ENCODE measurements around the gene CKAP5.

Gene CKAP5

DNA sequence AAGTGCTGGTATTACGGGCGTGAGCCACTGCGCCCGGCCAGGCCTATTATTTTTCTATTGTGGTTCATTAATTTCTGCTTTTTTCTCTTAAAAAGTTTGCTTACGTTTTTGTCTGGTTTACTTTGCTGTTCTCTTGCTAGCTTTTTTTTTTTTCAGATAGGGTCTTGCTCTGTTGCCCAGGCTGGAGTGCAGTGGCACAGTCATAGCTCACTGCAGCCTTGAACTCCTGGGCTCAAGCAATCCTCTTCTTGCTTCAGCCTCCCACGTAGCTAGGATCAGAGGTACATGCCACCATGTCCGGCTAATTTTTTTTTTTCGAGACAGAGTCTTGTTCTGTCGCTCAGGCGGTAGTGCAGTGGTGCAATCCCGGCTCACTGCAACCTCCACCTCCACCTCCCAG lies 108.4 kb downstream of the CKAP5 start:
- Histone ChIP-seq H3K4me3 (ENCODE audit: low read length) (no peak overlapping the region), H3K9ac (ENCODE audit: low read depth, low read length) (no peak overlapping the region), H3K27me3 (ENCODE audit: control insufficient read depth, insufficient read depth, low read length) (no peaks in the 10 kb centered on the region), H3K36me3 (ENCODE audit: insufficient read depth, low read length) (peaks cover 27% of the 10 kb centered on the region), H3K4me2 (ENCODE audit: low read length) (no peak overlapping the region), H3K9me3 (replicated peaks; ENCODE audit: low read length) (no peaks in the 10 kb centered on the region), H3K4me1 (ENCODE audit: control insufficient read depth, insufficient read depth, low read length) (no peaks in the 10 kb centered on the region)

DNA sequence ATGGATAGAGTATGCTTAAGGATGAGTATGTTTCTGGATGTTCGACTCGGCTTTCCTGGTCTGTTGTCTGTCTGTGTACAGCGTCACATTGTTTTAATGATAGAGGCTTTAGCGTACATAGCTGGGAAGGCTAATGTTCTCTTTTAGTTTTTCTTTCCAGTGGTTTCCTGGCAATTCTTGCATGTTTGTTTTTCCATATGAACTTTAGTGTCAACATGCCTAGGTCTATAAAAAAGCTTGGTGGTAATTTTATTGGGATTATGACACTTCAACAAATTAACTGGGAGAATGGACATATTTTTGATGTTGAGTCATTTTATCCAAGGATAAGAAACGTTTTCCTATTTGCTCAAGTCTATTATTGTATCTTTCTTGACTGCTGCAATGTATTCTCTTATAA lies 109.5 kb downstream of the CKAP5 start:
- Histone ChIP-seq H3K36me3 (ENCODE audit: insufficient read depth, low read length) (peaks cover 17% of the 10 kb centered on the region), H3K4me3 (ENCODE audit: low read length) (no peak overlapping the region), H3K9me3 (replicated peaks; ENCODE audit: low read length) (no peaks in the 10 kb centered on the region), H3K4me2 (ENCODE audit: low read length) (no peak overlapping the region), H3K4me1 (ENCODE audit: control insufficient read depth, insufficient read depth, low read length) (no peaks in the 10 kb centered on the region), H3K27me3 (ENCODE audit: control insufficient read depth, insufficient read depth, low read length) (no peaks in the 10 kb centered on the region), H3K9ac (ENCODE audit: low read depth, low read length) (no peak overlapping the region)

DNA sequence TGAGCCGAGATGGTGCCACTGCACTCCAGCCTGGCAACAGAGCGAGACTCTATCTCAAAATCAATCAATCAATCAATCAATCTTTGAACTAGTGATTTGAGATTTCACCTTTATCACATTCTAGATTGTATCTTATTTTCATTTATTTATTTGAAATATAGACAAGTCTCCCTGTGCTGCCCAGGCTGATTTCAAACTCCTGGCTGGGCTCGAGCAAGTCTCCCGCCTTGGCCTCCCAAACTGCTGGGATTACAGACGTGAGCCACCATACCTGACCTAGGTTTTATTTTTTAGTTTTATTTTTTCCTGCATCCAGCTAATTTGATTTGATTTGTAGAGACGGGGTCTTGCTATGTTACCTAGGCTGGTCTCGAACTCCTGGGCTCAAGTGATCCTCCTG lies 109.9 kb downstream of the CKAP5 start:
- Histone ChIP-seq H3K4me2 (ENCODE audit: low read length) (no peak overlapping the region), H3K27me3 (ENCODE audit: control insufficient read depth, insufficient read depth, low read length) (no peaks in the 10 kb centered on the region), H3K9ac (ENCODE audit: low read depth, low read length) (no peak overlapping the region), H3K9me3 (replicated peaks; ENCODE audit: low read length) (no peaks in the 10 kb centered on the region), H3K4me3 (ENCODE audit: low read length) (no peak overlapping the region), H3K4me1 (ENCODE audit: control insufficient read depth, insufficient read depth, low read length) (no peaks in the 10 kb centered on the region), H3K36me3 (ENCODE audit: insufficient read depth, low read length) (peaks cover 12% of the 10 kb centered on the region)

DNA sequence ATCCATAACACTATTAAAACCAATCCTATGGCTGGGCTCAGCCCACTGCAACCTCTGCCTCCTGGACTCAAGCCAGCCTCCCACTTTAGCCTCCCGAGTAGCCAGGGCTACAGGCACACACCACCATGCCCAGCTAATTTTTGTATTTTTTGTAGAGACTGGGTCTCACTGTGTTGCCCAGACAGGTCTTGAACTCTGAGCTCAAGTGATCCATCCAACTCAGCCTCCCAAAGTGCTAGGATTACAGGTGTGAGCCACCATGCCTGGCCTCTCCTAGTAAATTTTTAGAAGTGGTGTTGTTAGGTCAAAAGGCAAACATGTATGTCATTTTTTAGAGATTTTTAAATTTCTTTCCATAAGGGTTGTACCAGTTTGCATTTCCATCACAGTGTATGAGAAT lies 112.8 kb downstream of the CKAP5 start:
- Histone ChIP-seq H3K4me1 (ENCODE audit: control insufficient read depth, insufficient read depth, low read length) (no peaks in the 10 kb centered on the region), H3K9me3 (replicated peaks; ENCODE audit: low read length) (no peaks in the 10 kb centered on the region), H3K27me3 (ENCODE audit: control insufficient read depth, insufficient read depth, low read length) (no peaks in the 10 kb centered on the region), H3K9ac (ENCODE audit: low read depth, low read length) (no peak overlapping the region), H3K4me2 (ENCODE audit: low read length) (no peak overlapping the region), H3K36me3 (ENCODE audit: insufficient read depth, low read length) (no peaks in the 10 kb centered on the region), H3K4me3 (ENCODE audit: low read length) (no peak overlapping the region)

DNA sequence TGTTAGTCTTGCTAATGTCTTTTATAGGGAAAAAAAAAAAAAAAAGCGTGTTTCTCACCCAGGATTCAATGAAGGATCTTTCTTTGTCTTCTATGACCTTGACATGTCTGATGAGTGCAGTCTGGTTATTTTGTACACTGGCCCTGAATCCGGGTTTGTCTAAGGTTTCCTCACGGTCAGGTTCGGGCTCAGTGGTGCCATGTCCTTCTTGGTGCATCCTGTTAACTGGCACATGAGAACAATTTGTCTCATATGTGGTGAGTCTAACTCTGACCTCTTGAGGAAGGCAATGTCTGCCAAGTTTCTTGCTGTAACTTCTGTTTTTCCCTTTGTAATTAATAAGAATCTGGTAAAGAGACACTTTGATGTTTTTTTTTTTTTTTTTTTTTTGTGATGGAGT lies 114.5 kb downstream of the CKAP5 start:
- H3K9ac ChIP-seq (ENCODE audit: low read depth, low read length) = no peak overlapping the region
- H3K36me3 ChIP-seq (ENCODE audit: insufficient read depth, low read length) = no peaks in the 10 kb centered on the region
- no peaks in the 10 kb centered on the region for H3K4me1 ChIP-seq (ENCODE audit: control insufficient read depth, insufficient read depth, low read length)
- H3K4me2 ChIP-seq (ENCODE audit: low read length) = no peak overlapping the region
- H3K27me3 ChIP-seq (ENCODE audit: control insufficient read depth, insufficient read depth, low read length) = no peaks in the 10 kb centered on the region
- no peak overlapping the region for H3K4me3 ChIP-seq (ENCODE audit: low read length)
- H3K9me3 ChIP-seq (replicated peaks; ENCODE audit: low read length) = no peaks in the 10 kb centered on the region

DNA sequence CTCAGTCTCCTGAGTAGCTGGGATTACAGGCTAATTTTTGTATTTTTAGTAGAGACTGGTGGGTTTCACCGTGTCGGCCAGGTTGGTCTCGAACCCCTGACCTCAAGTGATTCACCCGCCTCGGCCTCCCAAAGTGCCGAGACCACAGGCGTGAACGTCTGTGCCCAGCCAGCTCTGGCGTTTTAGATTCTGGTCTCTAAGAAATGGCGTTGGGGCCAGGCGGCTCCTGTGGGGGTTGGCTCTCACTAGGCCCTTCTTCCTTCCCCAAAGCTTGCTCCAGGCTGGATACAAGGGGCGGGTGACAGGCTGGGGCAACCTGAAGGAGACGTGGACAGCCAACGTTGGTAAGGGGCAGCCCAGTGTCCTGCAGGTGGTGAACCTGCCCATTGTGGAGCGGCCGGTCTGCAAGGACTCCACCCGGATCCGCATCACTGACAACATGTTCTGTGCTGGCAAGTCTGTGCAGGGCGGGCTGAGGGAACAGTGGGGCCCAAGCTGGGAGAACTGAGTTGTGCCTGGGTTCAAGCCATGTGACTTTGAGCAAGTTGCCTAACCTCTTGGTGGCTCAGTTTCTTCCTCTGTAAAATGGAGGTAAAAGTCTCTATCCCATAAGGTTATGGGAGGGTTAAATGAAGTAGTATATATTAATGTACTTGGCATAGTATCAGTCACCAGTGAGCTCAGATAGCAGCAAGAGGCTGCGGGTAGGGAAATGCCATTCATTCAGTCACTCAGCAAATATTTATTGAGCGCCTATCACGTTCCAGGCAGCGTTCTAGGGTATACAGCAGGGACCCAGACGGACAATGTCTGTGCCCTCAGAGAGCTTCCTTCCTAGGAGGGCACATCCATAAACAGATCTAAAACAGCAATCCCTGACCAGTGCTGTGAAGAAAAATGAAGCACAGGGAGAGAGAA lies 116.7 kb downstream of the CKAP5 start:
- no peaks in the 10 kb centered on the region for H3K9me3 ChIP-seq (replicated peaks; ENCODE audit: low read length)
- no peaks in the 10 kb centered on the region for H3K36me3 ChIP-seq (ENCODE audit: insufficient read depth, low read length)
- no peaks in the 10 kb centered on the region for H3K4me1 ChIP-seq (ENCODE audit: control insufficient read depth, insufficient read depth, low read length)
- no peak overlapping the region for H3K4me3 ChIP-seq (ENCODE audit: low read length)
- no peaks in the 10 kb centered on the region for H3K27me3 ChIP-seq (ENCODE audit: control insufficient read depth, insufficient read depth, low read length)
- no peak overlapping the region for H3K9ac ChIP-seq (ENCODE audit: low read depth, low read length)
- no peak overlapping the region for H3K4me2 ChIP-seq (ENCODE audit: low read length)

DNA sequence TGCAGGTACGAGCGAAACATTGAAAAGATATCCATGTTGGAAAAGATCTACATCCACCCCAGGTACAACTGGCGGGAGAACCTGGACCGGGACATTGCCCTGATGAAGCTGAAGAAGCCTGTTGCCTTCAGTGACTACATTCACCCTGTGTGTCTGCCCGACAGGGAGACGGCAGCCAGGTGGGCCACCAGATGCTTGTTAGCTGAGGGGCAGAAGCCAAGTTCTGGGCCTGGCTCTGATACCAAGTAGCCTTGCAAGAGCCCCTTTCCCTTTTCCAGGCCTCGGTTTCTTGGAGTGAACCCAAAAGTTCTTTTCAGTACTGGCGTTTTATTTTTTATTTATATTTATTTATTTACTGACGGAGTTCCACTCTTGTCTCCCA lies 117.4 kb downstream of the CKAP5 start:
- Histone ChIP-seq H3K27me3 (ENCODE audit: control insufficient read depth, insufficient read depth, low read length) (no peaks in the 10 kb centered on the region), H3K9ac (ENCODE audit: low read depth, low read length) (no peak overlapping the region), H3K4me3 (ENCODE audit: low read length) (no peak overlapping the region), H3K4me2 (ENCODE audit: low read length) (no peak overlapping the region), H3K9me3 (replicated peaks; ENCODE audit: low read length) (no peaks in the 10 kb centered on the region), H3K4me1 (ENCODE audit: control insufficient read depth, insufficient read depth, low read length) (no peaks in the 10 kb centered on the region), H3K36me3 (ENCODE audit: insufficient read depth, low read length) (no peaks in the 10 kb centered on the region)

DNA sequence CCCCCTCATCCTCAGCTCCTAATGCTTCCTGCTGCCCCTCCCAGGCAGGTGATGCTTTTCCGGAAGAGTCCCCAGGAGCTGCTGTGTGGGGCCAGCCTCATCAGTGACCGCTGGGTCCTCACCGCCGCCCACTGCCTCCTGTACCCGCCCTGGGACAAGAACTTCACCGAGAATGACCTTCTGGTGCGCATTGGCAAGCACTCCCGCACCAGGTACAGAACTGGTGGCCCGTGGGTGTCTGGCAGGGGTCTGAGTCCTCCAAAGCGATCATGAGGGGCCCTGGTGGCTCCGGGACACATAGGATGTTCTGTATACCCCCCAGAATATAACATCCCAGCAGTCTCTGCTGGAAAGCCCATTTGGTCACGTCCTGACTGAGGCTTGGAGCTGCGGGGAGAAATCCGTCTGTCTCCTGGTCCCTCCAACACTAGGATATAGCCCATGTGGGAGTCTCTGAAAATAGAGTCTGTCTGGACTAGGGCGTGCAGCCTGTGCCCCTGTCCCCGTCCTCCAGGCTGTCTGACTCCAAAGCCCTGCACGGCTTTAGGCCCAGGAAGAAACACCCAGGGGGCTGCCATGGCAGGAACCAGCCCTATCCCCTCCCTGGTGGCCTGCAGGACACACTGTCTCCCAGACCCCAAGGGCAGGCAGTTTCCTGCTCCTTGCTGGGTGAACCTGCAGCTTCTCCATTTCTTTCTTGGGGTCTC lies 118.0 kb downstream of the CKAP5 start:
- H3K9me3 ChIP-seq (replicated peaks; ENCODE audit: low read length) = no peaks in the 10 kb centered on the region
- no peak overlapping the region for H3K4me3 ChIP-seq (ENCODE audit: low read length)
- no peaks in the 10 kb centered on the region for H3K36me3 ChIP-seq (ENCODE audit: insufficient read depth, low read length)
- H3K27me3 ChIP-seq (ENCODE audit: control insufficient read depth, insufficient read depth, low read length) = no peaks in the 10 kb centered on the region
- H3K4me2 ChIP-seq (ENCODE audit: low read length) = no peak overlapping the region
- no peaks in the 10 kb centered on the region for H3K4me1 ChIP-seq (ENCODE audit: control insufficient read depth, insufficient read depth, low read length)
- H3K9ac ChIP-seq (ENCODE audit: low read depth, low read length) = no peak overlapping the region

DNA sequence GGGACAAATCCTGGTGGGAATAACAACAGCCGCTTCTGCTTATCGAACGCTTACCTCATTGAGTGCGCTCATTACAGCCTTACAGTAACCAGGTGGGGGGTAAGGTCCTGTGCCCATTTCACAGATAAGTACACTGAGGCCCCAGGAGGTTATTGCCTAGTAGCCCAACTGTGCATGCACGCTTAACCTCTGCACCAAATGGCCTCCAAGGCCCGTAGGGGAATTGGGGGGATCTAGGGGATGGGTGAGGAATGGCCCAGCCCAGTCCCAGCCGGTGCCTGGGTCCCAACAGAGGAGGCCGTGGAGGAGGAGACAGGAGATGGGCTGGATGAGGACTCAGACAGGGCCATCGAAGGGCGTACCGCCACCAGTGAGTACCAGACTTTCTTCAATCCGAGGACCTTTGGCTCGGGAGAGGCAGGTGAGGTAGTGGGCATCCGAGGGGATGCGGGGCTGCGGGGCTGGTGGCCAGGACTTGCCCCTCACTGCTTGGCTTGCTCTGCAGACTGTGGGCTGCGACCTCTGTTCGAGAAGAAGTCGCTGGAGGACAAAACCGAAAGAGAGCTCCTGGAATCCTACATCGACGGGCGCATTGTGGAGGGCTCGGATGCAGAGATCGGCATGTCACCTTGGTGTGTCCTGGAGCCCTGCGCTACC lies 119.7 kb downstream of the CKAP5 start:
- no peak overlapping the region for H3K4me2 ChIP-seq (ENCODE audit: low read length)
- H3K9ac ChIP-seq (ENCODE audit: low read depth, low read length) = no peak overlapping the region
- H3K4me1 ChIP-seq (ENCODE audit: control insufficient read depth, insufficient read depth, low read length) = no peaks in the 10 kb centered on the region
- H3K9me3 ChIP-seq (replicated peaks; ENCODE audit: low read length) = no peaks in the 10 kb centered on the region
- no peaks in the 10 kb centered on the region for H3K36me3 ChIP-seq (ENCODE audit: insufficient read depth, low read length)
- H3K27me3 ChIP-seq (ENCODE audit: control insufficient read depth, insufficient read depth, low read length) = no peaks in the 10 kb centered on the region
- H3K4me3 ChIP-seq (ENCODE audit: low read length) = no peak overlapping the region

DNA sequence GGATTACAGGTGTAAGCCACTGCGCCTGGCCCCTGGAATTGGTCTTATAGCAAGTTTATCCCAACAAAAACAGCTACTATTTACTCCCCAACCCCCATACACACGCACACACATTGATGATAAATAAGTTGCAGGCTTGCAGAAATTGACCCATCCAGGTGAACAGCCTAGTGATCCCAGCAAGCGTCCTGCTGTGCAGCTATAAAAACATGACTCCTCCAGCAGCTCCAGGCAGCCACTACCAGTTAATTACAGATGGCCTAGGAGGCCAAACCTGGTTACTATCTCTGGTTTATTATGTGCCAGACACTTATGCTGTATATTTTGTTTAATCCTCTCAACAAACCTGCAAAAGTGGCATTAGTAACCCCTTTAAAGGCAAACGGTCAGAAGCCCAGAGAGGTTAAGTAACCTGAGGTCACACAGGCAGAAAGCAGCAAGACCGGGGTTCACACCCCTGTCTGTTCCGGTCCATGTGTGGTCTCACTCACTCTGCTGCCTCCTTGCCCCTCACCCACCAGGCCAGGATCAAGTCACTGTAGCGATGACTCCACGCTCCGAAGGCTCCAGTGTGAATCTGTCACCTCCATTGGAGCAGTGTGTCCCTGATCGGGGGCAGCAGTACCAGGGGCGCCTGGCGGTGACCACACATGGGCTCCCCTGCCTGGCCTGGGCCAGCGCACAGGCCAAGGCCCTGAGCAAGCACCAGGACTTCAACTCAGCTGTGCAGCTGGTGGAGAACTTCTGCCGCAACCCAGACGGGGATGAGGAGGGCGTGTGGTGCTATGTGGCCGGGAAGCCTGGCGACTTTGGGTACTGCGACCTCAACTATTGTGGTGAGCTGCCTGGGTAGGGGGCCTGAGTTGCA lies 120.5 kb downstream of the CKAP5 start:
- Histone ChIP-seq H3K4me1 (ENCODE audit: control insufficient read depth, insufficient read depth, low read length) (no peaks in the 10 kb centered on the region), H3K9ac (ENCODE audit: low read depth, low read length) (no peak overlapping the region), H3K4me3 (ENCODE audit: low read length) (no peak overlapping the region), H3K27me3 (ENCODE audit: control insufficient read depth, insufficient read depth, low read length) (no peaks in the 10 kb centered on the region), H3K36me3 (ENCODE audit: insufficient read depth, low read length) (no peaks in the 10 kb centered on the region), H3K9me3 (replicated peaks; ENCODE audit: low read length) (no peaks in the 10 kb centered on the region), H3K4me2 (ENCODE audit: low read length) (no peak overlapping the region)

DNA sequence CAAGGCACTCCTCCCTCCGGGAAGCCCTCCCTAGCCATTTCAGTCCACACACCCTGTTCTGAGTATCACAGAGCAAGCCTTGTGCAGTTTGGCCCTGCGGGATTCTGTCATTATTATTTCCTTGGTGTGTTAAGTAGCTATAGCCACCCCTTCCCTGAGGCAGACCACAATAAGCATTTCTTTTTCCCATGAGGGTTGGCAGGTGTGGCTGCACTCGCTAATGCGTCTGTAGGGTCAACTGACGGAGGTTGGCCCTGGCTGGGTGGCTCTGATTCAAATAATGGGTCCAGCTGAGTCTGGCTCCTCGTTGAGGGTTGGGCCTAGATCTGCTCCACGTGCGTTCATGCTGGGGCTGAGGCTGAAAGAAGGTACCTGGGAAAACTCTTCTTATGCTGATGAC lies 122.0 kb downstream of the CKAP5 start:
- Histone ChIP-seq H3K4me2 (ENCODE audit: low read length) (no peak overlapping the region), H3K36me3 (ENCODE audit: insufficient read depth, low read length) (no peaks in the 10 kb centered on the region), H3K4me1 (ENCODE audit: control insufficient read depth, insufficient read depth, low read length) (no peaks in the 10 kb centered on the region), H3K4me3 (ENCODE audit: low read length) (no peak overlapping the region), H3K9me3 (replicated peaks; ENCODE audit: low read length) (no peaks in the 10 kb centered on the region), H3K9ac (ENCODE audit: low read depth, low read length) (no peak overlapping the region), H3K27me3 (ENCODE audit: control insufficient read depth, insufficient read depth, low read length) (no peaks in the 10 kb centered on the region)
